Measurements from ENCODE around the gene TCF3.

Gene TCF3

DNA sequence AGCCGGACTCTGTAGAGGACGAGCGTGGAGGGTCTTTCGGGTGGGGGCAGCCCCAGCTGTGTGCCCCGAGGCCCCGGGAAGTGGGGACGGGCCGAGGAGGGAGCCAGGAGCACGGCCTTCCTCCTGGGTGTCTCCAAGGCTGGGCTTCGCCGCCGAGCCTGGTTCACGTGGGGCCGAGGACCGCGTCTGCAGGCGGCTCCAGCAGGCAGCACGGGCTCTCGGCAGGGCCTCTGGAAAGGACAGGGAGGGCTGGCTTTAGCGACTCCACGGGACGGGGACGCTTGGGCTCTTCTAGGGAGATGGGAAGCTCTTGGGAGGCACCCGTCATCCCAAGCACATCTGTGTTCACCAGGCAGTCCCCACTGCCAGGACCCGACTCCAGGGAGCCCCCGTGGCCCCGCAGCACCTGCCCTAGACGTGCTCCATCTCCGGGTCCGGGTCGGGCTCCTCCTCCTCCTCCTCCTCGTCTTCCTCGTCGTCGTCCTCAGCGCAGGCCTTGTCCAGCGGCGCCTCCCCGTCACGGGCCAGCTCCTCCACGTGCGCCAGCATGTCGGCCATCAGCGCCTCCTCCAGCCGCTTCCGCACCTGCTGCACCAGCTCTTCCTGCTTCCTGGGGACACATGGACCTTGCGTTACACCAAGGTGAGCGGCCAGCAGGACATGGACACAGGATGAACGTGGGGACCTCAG lies 74.3 kb downstream of the TCF3 start:
- DNase-seq = no peak

DNA sequence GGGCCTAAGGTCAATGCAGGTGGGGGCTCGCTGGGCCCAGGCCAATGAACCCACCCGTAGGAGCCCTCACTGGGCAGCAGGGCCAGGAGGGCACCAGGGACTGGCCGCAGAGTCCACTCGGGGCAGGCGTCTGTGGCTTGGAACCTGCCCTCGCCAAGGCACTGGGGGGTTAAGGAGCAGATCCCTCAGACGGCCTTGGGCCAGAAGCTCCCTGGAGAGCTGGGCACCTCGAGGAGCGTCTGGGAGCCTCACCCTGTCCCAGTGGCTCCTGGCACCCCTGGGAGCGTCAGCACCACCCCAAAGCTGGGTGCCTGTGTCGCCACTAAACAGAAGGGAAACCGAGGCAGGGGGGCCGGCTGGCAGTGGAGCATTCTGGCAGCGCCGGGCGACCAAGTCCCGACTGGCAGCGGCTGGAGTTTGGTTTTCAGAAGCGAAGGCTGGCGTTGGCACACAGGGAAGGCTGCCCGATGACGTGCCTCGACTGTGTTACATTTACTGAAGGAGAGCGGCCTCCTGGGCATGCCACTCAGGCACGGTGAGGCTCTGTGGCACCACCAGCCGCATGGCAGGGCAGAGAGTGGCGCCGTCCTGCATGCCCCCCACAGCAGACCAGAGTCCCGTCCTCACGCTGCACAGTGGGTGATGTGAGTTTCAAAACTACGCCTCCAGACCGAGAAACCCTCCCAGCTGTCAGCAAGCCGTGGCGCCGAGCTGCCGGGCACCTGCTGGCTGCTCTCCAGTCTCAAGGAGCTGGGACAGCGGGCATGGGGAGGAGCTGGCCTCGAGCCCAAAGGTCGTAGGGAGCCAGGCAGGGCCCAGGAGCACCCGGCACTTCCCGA lies 75.1 kb downstream of the TCF3 start:
- no peak for DNase-seq

GRCh38 chr19:1576242-1577089 lies 75.9 kb downstream of the TCF3 start:
- DNase-seq = no peak

GRCh38 chr19:1575323-1576241 lies 76.8 kb downstream of the TCF3 start:
- no peak for DNase-seq

- DNase-seq = no peak
Observed at GRCh38 chr19:1574354-1575136, 77.9 kb downstream of the TCF3 start.

GRCh38 chr19:1572795-1573194 lies 79.6 kb downstream of the TCF3 start:
- DNase-seq = no peak

DNA sequence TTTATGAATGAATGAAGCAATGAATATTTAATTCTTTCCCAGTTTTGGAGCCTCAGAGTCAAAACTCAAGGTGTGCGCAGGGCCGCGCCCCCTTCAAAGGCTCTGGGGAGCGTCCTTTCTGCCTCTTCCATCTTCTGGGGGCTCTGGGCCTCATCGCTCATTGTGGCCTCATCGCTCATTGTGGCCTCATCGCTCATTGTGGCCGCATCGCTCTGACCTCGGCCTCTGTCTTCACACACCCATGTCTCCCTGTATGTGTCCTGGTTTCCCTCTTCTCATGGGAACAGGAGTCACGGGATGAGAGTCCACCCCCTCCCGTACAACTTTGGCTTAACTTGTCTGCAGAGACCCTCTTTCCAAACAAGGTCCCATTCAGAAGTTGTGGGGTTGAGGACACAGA lies 81.1 kb downstream of the TCF3 start:
- no peak for DNase-seq

- no peak for DNase-seq
Observed at GRCh38 chr19:1570836-1571235, 81.6 kb downstream of the TCF3 start.

DNA sequence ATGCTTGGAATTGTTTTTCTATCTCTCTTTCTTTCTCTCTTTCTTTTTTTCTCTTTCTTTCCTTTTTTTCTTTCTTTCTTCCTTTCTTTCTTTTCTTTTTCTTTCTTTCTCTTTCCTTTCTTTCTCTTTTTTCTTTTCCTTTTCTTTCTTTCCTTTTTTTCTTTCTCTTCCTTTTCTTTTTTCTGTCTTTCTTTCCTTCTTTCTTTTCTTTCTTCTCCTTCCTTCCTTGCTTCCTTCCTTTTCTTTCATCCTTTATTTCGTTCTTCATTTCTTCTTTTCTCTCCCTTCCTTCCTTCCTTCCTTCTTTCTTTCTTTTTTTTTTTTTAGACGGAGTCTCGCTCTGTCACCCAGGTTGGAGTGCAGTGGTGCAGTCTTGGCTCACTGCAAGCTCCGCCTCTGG lies 82.4 kb downstream of the TCF3 start:
- no peak for DNase-seq

- peak; percentile 82 for DNase-seq
Observed at GRCh38 chr19:1568320-1569019, 83.9 kb downstream of the TCF3 start, which contains the start of gene MEX3D. Gene MEX3D, minus strand, starts transcription at chr19:1568325. Its CDS starts 267 bp downstream, at chr19:1568058.

DNA sequence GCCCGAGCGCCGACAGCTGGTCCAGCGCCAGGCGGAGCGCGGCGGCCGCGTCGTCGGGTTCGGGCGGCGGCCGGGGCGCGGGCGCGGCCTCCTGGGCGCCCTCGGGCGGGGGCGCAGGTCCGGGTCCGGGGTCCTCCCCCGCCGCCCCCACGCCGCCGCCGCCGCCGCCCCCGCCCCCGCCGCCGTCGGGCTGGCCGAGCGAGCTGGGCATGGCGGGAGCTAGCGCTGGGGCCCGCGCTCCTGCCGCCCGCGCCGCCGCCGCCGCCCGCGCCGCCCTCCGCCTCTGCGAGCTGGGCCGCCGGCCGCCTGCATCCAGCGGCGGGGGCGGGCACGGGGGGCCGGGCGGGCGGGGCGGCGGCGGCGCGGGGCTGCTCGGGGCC lies 84.6 kb downstream of the TCF3 start:
- no peak for DNase-seq

- no peak for DNase-seq
Observed at GRCh38 chr19:1567116-1567847, 85.1 kb downstream of the TCF3 start.

DNA sequence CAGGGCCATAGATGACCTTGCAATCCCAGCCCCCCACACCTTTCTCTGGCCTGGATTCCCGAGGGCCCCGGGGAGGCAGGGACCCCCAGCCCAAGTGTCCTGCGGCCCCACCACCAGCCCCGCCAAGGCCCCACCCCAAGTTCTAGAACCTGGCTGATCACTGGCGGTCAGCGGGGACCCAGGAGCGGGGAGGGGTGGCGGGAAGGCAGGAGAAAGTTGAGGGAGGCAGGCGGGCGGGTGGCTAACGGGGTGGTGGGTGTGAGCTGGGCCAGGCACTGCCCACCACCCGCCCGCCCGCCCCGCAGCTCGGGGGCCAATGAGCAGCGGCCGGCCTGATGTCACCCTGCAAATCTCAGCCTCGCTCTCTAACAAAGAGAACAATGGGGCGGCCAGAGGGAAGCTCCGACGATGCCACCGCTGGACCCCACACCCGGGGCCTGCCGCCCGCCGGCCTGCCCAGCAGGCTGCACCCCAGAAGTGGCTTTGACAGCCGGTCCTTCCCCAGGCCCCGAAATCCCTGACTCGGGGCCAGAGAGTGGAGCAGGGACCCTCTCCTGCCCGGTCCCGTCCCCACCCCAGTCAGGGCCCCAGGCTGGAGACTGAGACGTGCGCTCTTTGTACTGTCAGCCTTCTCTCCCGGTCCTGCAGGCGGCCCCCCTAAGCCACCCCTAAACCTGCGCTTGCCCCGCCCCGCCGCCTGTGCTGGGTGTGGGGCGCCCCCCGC lies 85.9 kb downstream of the TCF3 start:
- no peak for DNase-seq

- no peak for DNase-seq
Observed at GRCh38 chr19:1563251-1563650, 89.2 kb downstream of the TCF3 start.

DNA sequence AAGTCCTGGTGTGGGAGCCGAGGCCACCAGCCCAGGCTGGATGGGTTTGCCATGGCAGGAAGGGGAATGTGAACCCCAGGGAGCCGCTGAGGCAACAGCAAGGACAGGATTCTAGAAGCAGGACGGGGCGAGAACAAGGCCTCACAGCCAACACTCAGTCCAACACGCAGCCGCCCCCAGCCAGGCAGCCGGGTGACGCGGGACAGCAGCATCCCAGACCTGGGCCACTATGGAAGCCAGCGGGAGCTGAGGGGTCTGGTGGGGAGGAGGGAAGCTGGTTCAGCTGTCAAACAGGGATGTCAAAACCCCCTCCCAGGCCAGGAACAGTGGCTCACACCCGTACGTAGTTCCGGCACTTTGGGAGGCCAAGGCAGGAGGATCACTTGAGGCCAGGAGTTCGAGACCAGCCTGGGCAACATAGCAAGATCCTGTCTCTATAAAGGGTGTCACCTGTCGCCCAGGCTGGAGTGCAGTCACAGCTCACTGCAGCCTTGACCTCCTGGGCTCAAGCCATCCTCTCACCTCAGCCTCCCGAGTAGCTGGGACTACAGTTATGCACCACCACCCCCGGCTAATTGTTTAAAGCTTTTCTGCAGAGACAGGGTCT lies 91.1 kb downstream of the TCF3 start:
- no peak for DNase-seq

- DNase-seq = no peak
Observed at GRCh38 chr19:1560286-1560882, 92.0 kb downstream of the TCF3 start.

All from CD4-positive, alpha-beta T cell treated with Interleukin-15 for 1 hour (primary cell).